Neural progenitor cell (in vitro differentiated cells): ENCODE measurements around the gene DIAPH3. TPM values are rescaled to one million over a fixed set of nuclear protein-coding genes. Genes with fewer than 3 reads are reported as not detected.

Experiments used
- DNase-seq: peaks from one replicate; pipeline ENCODE4 v3.0.0-alpha.2; 2016; ENCODE audit warnings: low spot score
- H2AFZ ChIP-seq: fragments of 200-600 bp; sonication (generic); replicated peaks from 2 replicates; pipeline ENCODE4 v1.6.1; 2016; ENCODE audit warnings: antibody characterized with exemption
- H3F3A ChIP-seq: fragments of 200-600 bp; sonication (generic); 2 replicates; pipeline ENCODE4 v1.6.1; 2016; ENCODE audit warnings: antibody characterized with exemption, low read depth
- H3K27ac ChIP-seq: fragments of 200-600 bp; sonication (generic); 2 replicates; pipeline ENCODE4 v1.5.1; 2016; ENCODE audit warnings: mild to moderate bottlenecking
- H3K27me3 ChIP-seq: fragments of 200-600 bp; sonication (generic); 2 replicates; pipeline ENCODE4 v1.6.1; 2016; ENCODE audit warnings: mild to moderate bottlenecking, moderate library complexity
- H3K36me3 ChIP-seq: fragments of 200-600 bp; sonication (generic); 2 replicates; pipeline ENCODE4 v1.5.1; 2016
- H3K4me1 ChIP-seq: fragments of 200-600 bp; sonication (generic); 2 replicates; pipeline ENCODE4 v1.6.1; 2016; ENCODE audit warnings: mixed run types
- H3K4me2 ChIP-seq: fragments of 200-600 bp; sonication (generic); 2 replicates; pipeline ENCODE4 v1.6.1; 2016
- H3K4me3 ChIP-seq: fragments of 200-600 bp; sonication (generic); 2 replicates; pipeline ENCODE4 v1.5.1; 2016
- H3K79me2 ChIP-seq: fragments of 200-600 bp; sonication (generic); 2 replicates; pipeline ENCODE4 v1.6.1; 2016; ENCODE audit warnings: low read depth
- H3K9ac ChIP-seq: fragments of 200-600 bp; sonication (generic); 2 replicates; pipeline ENCODE4 v1.6.1; 2016
- H3K9me3 ChIP-seq: fragments of 200-600 bp; sonication (generic); 2 replicates; pipeline ENCODE4 v1.5.1; 2016; ENCODE audit warnings: low read depth
- H4K20me1 ChIP-seq: fragments of 200-600 bp; sonication (generic); 2 replicates; pipeline ENCODE4 v1.6.1; 2016; ENCODE audit warnings: low read depth
- H3K27ac Mint-ChIP-seq: 3 replicates; pipeline ENCODE4 v1.8.0; 2021; ENCODE audit warnings: mixed read lengths
- H3K27me3 Mint-ChIP-seq: 2 replicates; pipeline ENCODE4 v1.8.0; 2022; ENCODE audit warnings: low read depth, mild to moderate bottlenecking, inconsistent platforms, moderate library complexity, mixed read lengths; ENCODE audit not compliant: insufficient read depth
- H3K36me3 Mint-ChIP-seq: 3 replicates; pipeline ENCODE4 v1.8.0; 2021; ENCODE audit warnings: mixed read lengths
- H3K4me1 Mint-ChIP-seq: 3 replicates; pipeline ENCODE4 v1.8.0; 2021; ENCODE audit warnings: mixed read lengths
- H3K4me3 Mint-ChIP-seq: 3 replicates; pipeline ENCODE4 v1.8.0; 2021; ENCODE audit warnings: mild to moderate bottlenecking, moderate library complexity, mixed read lengths
- H3K9me3 Mint-ChIP-seq: 3 replicates; pipeline ENCODE4 v1.8.0; 2020; ENCODE audit warnings: mixed read lengths
- EZH2 ChIP-seq: fragments of 200-600 bp; sonication (generic); IDR thresholded peaks from 2 replicates; pipeline ENCODE4 v1.6.1; 2017; ENCODE audit warnings: antibody characterized with exemption, mild to moderate bottlenecking, moderate library complexity
- EZH2phosphoT487 ChIP-seq: fragments of 200-600 bp; sonication (generic); IDR thresholded peaks from 2 replicates; pipeline ENCODE4 v1.6.1; 2017; ENCODE audit warnings: antibody characterized with exemption
- total RNA-seq: library from RNA; depleted of rRNA; stranded (reverse); fragments of >200 nt; gene quantifications from 2 replicates; pipeline ENCODE4 v1.2.3, GENCODE V29; 2015; ENCODE audit warnings: low replicate concordance
- TF ChIP-seq, protein P1 (sequence below): fragments of 200-600 bp; sonication (generic); IDR thresholded peaks from 2 replicates; pipeline ENCODE4 v1.5.1; 2017; ENCODE audit warnings: antibody characterized with exemption, mild to moderate bottlenecking

Gene DIAPH3
- total RNA-seq, 1 donor from 2014 or later, result 51.5 TPM

DNA sequence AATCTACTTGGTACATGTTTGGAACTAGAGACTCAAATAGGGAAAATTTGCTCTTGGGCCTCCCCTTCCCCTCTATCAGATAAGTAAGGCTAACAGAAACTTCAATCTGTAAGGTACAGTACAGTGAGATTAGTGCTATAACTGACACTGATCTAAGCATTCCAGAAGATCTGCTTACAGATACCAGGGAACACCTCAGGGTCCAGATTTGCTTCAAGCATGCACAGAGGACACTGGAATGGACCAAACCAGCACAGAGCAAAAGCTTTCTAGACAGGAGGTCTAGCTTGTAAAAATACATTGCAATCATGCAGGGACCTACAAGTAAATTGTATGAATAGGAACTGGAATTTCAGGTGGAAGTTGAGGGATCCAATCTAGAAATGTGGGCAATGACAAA, 16.4 kb downstream of the DIAPH3 start:
- Mint-ChIP-seq H3K27ac (no peak overlapping the region), H3K4me3 (no peak overlapping the region), H3K4me1 (peaks cover 3% of the 10 kb centered on the region), H3K9me3 (peaks cover 4% of the 10 kb centered on the region), H3K36me3 (peaks cover 3% of the 10 kb centered on the region), H3K27me3 (no peaks in the 10 kb centered on the region)
- Histone ChIP-seq H2AFZ (no peak overlapping the region), H3K4me2 (no peak overlapping the region), H3K4me1 (peaks cover 16% of the 10 kb centered on the region), H3K4me3 (no peak overlapping the region), H3K27me3 (no peaks in the 10 kb centered on the region), H3K27ac (no peak overlapping the region), H4K20me1 (no peaks in the 10 kb centered on the region), H3F3A (no peaks in the 10 kb centered on the region), H3K9ac (no peak overlapping the region), H3K9me3 (no peaks in the 10 kb centered on the region), H3K36me3 (no peaks in the 10 kb centered on the region), H3K79me2 (peaks cover 98% of the 10 kb centered on the region)
- TF ChIP-seq EZH2 (no peak), EZH2phosphoT487 (no peak)
- TF ChIP-seq, protein P1, sequence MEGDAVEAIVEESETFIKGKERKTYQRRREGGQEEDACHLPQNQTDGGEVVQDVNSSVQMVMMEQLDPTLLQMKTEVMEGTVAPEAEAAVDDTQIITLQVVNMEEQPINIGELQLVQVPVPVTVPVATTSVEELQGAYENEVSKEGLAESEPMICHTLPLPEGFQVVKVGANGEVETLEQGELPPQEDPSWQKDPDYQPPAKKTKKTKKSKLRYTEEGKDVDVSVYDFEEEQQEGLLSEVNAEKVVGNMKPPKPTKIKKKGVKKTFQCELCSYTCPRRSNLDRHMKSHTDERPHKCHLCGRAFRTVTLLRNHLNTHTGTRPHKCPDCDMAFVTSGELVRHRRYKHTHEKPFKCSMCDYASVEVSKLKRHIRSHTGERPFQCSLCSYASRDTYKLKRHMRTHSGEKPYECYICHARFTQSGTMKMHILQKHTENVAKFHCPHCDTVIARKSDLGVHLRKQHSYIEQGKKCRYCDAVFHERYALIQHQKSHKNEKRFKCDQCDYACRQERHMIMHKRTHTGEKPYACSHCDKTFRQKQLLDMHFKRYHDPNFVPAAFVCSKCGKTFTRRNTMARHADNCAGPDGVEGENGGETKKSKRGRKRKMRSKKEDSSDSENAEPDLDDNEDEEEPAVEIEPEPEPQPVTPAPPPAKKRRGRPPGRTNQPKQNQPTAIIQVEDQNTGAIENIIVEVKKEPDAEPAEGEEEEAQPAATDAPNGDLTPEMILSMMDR, result no peak
- no peak for DNase-seq

DNA sequence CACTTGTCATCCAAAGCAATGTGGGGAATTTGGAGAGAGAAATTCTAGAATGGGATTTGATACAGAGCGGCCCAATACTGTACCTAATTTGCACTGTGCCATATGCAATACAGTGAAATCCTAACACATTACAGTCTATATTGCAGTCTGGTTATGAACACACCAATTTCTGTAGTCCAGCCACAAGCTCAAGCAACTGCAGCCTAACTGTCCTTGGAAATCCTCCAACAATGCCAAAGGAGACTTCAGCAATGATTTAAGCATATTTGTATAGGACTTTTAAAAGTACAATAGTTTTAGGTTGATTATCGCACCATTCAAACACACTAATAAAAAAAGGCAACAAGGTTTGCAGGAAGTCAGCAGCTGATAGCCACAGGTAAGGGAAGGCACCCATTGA, 17.3 kb downstream of the DIAPH3 start:
- H3K79me2 ChIP-seq, result peaks cover 98% of the 10 kb centered on the region
- no peaks in the 10 kb centered on the region for H3K9me3 ChIP-seq
- Mint-ChIP-seq H3K4me3 (no peak overlapping the region), H3K27me3 (no peaks in the 10 kb centered on the region), H3K36me3 (peaks cover 3% of the 10 kb centered on the region), H3K9me3 (peaks cover 4% of the 10 kb centered on the region), H3K4me1 (peaks cover 3% of the 10 kb centered on the region), H3K27ac (no peak overlapping the region)
- no peak overlapping the region for H3K4me3 ChIP-seq
- no peak overlapping the region for H3K9ac ChIP-seq
- H3K27ac ChIP-seq, result no peak overlapping the region
- H3K4me2 ChIP-seq, result no peak overlapping the region
- H3F3A ChIP-seq, result no peaks in the 10 kb centered on the region
- H2AFZ ChIP-seq, result no peak overlapping the region
- H3K27me3 ChIP-seq, result no peaks in the 10 kb centered on the region
- H4K20me1 ChIP-seq, result no peaks in the 10 kb centered on the region
- DNase-seq, result no peak
- TF ChIP-seq, protein P1, result no peak
- H3K36me3 ChIP-seq, result no peaks in the 10 kb centered on the region
- peaks cover 12% of the 10 kb centered on the region for H3K4me1 ChIP-seq

DNA sequence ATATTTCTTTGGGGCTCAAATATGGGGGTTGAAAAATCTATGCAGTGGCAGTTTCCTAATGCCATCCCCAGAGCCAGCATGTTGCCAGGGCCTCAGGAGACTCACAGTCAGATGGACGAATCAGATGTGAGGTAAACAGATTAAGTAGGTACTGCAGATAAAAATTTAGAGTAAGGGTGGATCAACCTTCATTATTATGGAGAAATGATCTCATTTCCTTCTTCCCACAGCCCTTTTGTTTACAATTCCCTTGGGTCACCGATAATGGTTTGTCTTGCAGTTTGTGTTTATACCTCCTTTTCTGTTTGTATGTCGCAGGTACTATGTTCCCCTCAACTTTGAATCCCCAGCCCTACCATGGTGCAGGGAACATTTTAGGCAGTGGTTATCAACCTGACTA, 20.0 kb downstream of the DIAPH3 start:
- Histone ChIP-seq H3K4me2 (no peak overlapping the region), H3K4me3 (no peak overlapping the region), H3K27me3 (no peaks in the 10 kb centered on the region), H3K4me1 (no peaks in the 10 kb centered on the region), H3K27ac (no peak overlapping the region), H3K79me2 (peaks cover 98% of the 10 kb centered on the region), H3F3A (no peaks in the 10 kb centered on the region), H3K9ac (no peak overlapping the region), H3K9me3 (no peaks in the 10 kb centered on the region), H2AFZ (no peak overlapping the region), H4K20me1 (no peaks in the 10 kb centered on the region), H3K36me3 (no peaks in the 10 kb centered on the region)
- TF ChIP-seq EZH2phosphoT487 (no peak), EZH2 (no peak)
- TF ChIP-seq, protein P1, result no peak
- no peak overlapping the region for H3K4me3 Mint-ChIP-seq
- peaks cover 4% of the 10 kb centered on the region for H3K9me3 Mint-ChIP-seq
- H3K36me3 Mint-ChIP-seq, result peaks cover 8% of the 10 kb centered on the region
- no peaks in the 10 kb centered on the region for H3K4me1 Mint-ChIP-seq
- DNase-seq, result no peak
- H3K27me3 Mint-ChIP-seq, result no peaks in the 10 kb centered on the region
- H3K27ac Mint-ChIP-seq, result no peak overlapping the region

DNA sequence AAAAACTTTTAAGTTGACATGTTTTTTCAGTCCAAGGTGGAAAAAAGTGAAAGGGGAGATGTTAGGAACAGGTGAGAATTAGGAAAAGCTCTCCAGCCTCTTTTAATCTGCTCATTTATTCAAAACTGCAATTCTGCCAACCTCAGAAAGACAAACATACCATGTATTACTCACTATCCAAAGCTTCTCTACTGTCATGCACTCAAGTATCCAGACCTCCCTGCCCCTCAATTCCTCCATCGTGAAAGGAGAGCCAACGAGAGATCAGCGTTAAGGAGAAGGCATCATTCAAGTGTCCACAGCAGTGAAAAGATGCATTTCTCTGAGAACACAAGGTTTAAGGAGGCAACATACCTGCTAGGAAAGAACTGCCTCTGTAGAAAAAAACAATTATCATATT, 24.5 kb downstream of the DIAPH3 start:
- peaks cover 5% of the 10 kb centered on the region for H3K9me3 Mint-ChIP-seq
- Histone ChIP-seq H2AFZ (no peak overlapping the region), H3K79me2 (peaks cover 93% of the 10 kb centered on the region)

More for the DNA sequence above, 24.5 kb downstream of the DIAPH3 start:
- no peak overlapping the region for H3K27ac ChIP-seq
- H3K27me3 Mint-ChIP-seq, result no peaks in the 10 kb centered on the region
- H3K4me2 ChIP-seq, result no peak overlapping the region
- H3K9ac ChIP-seq, result no peak overlapping the region
- no peaks in the 10 kb centered on the region for H3K9me3 ChIP-seq
- H3K36me3 ChIP-seq, result no peaks in the 10 kb centered on the region
- no peaks in the 10 kb centered on the region for H3F3A ChIP-seq
- no peak for DNase-seq
- TF ChIP-seq EZH2phosphoT487, result no peak
- TF ChIP-seq, protein P1, result no peak
- TF ChIP-seq EZH2, result no peak
- no peak overlapping the region for H3K27ac Mint-ChIP-seq
- H3K27me3 ChIP-seq, result no peaks in the 10 kb centered on the region
- H4K20me1 ChIP-seq, result no peaks in the 10 kb centered on the region
- H3K4me1 Mint-ChIP-seq, result no peaks in the 10 kb centered on the region
- peaks cover 5% of the 10 kb centered on the region for H3K4me1 ChIP-seq
- no peak overlapping the region for H3K4me3 ChIP-seq
- peaks cover 6% of the 10 kb centered on the region for H3K36me3 Mint-ChIP-seq
- no peak overlapping the region for H3K4me3 Mint-ChIP-seq
